ENCODE results near the gene CSMD2. TPM values are rescaled to one million over a fixed set of nuclear protein-coding genes. Genes with fewer than 3 reads are reported as not detected.

CSMD2 gene
- total and polyA plus RNA-seq, 2 of the 8 experiments (the other 6 are each of a cell fraction or from before 2014, with no cell fraction given): 7.0 to 14.7 TPM

- Histone ChIP-seq H4K20me1 (replicated peaks in 1 of 2; ENCODE audit: control insufficient read depth in 1 of 2, insufficient read depth in 2 of 2, low read length in 2 of 2) (no peaks in the 10 kb centered on the region), H3K4me3 (ENCODE audit: extremely low read depth in 1 of 4, insufficient read depth in 2 of 4, low read depth in 3 of 4, low read length in 4 of 4) (no peak overlapping the region), H2BK120ac (replicated peaks; ENCODE audit: low read depth, low read length) (no peak overlapping the region), H2BK12ac (ENCODE audit: low read depth, low read length) (no peak overlapping the region), H3K79me1 (ENCODE audit: low read depth, low read length) (no peaks in the 10 kb centered on the region; the same call in 1 of the 2 replicates), H3K18ac (ENCODE audit: extremely low read depth, low read length) (no peak overlapping the region), H3K4ac (replicated peaks; ENCODE audit: insufficient read length, low read depth, low read length) (no peak overlapping the region), H3K4me2 (ENCODE audit: insufficient read depth in 1 of 2, low read depth in 2 of 2, low read length in 2 of 2) (no peak overlapping the region), H2BK15ac (ENCODE audit: low read length) (no peak overlapping the region), H2BK20ac (ENCODE audit: low read length) (no peak overlapping the region), H3K4me1 (replicated peaks in 1 of 4; ENCODE audit: control insufficient read depth in 3 of 4, insufficient read depth in 4 of 4, low read length in 3 of 4) (no peaks in the 10 kb centered on the region; a peak in 1 of 7 replicates), H2AFZ (ENCODE audit: low read length) (no peak overlapping the region), H3K9ac (replicated peaks in 1 of 4; ENCODE audit: extremely low read depth in 1 of 4, low read depth in 3 of 4, low read length in 3 of 4) (no peak overlapping the region), H3K27ac (ENCODE audit: low read depth, low read length) (no peak overlapping the region), H4K91ac (replicated peaks; ENCODE audit: insufficient read length, low read length) (no peak overlapping the region), H2AK5ac (ENCODE audit: low read depth, low read length) (no peak overlapping the region), H4K8ac (ENCODE audit: extremely low read depth, insufficient read depth, low read length) (no peak overlapping the region), H3K79me2 (ENCODE audit: control insufficient read depth in 1 of 2, insufficient read depth in 2 of 2, low read length in 2 of 2) (no peaks in the 10 kb centered on the region), H4K5ac (ENCODE audit: insufficient read length, low read depth, low read length) (no peak overlapping the region), H3K27me3 (replicated peaks in 1 of 4; ENCODE audit: control insufficient read depth in 3 of 4, extremely low read depth in 1 of 4, insufficient read depth in 3 of 4, low read length in 3 of 4) (no peaks in the 10 kb centered on the region), H3K23me2 (ENCODE audit: low read depth, low read length) (no peaks in the 10 kb centered on the region), H3K36me3 (ENCODE audit: control insufficient read depth in 2 of 4, insufficient read depth in 4 of 4, low read length in 3 of 4) (no peaks in the 10 kb centered on the region), H3K14ac (ENCODE audit: insufficient read length) (no peak overlapping the region), H3K56ac (replicated peaks; ENCODE audit: insufficient read length, low read depth, low read length) (no peak overlapping the region), H3K9me3 (ENCODE audit: insufficient read depth in 2 of 2, low read depth in 1 of 2, low read length in 1 of 2) (no peaks in the 10 kb centered on the region), H2BK5ac (ENCODE audit: low read depth, low read length) (no peak overlapping the region), H3K23ac (ENCODE audit: insufficient read length) (no peak overlapping the region)
- TF ChIP-seq KDM4A (IDR thresholded peaks at IDR 0.05; ENCODE audit: low read depth, low read length, severe bottlenecking): no peak
- TF ChIP-seq EP300 (IDR thresholded peaks at IDR 0.05; ENCODE audit: borderline replicate concordance in 1 of 2, low read depth in 2 of 2, low read length in 2 of 2): no peak
- TF ChIP-seq POU5F1 (IDR thresholded peaks at IDR 0.05; ENCODE audit: low read depth, low read length): no peak
- no peak for TF ChIP-seq CREB1 (IDR thresholded peaks at IDR 0.05)
- ChIA-PET POLR2A (ENCODE audit: partially characterized antibody) (interaction anchor here (1.6 kb wide), 1 partner anchor 10 kb away, joined by 3 read pairs; no protein-coding TSS in a partner anchor), CTCF (ENCODE audit: partially characterized antibody) (interaction anchor here (3.5 kb wide), 1 partner anchor 135 kb away, joined by 9 read pairs; no protein-coding TSS in a partner anchor)
- WGBS, 2 experiments (ENCODE audit: extremely low coverage in 1 of 2, insufficient coverage in 1 of 2, insufficient read length in 1 of 2, insufficient replicate concordance in 2 of 2, low coverage in 1 of 2, low lambda C conversion rate in 2 of 2, missing lambda C conversion rate in 1 of 2): 100% methylated on average over 2 of the region's 2 CpGs; no CpG with 5 or more reads in 1 of the 2 experiments
- FAIRE-seq (no peak), DNase-seq (ENCODE audit: low read depth in 1 of 2, low spot score in 2 of 2) (no peak)
Observed at GRCh38 chr1:33878392-33878791, 286.6 kb downstream of the CSMD2 start.
